ENCODE data around the gene MAFB. TPM values are rescaled to one million over a fixed set of nuclear protein-coding genes. Genes with fewer than 3 reads are reported as not detected.

MAFB gene
- total RNA-seq, 1 donor from 2014 or later: 80.5 TPM

DNA sequence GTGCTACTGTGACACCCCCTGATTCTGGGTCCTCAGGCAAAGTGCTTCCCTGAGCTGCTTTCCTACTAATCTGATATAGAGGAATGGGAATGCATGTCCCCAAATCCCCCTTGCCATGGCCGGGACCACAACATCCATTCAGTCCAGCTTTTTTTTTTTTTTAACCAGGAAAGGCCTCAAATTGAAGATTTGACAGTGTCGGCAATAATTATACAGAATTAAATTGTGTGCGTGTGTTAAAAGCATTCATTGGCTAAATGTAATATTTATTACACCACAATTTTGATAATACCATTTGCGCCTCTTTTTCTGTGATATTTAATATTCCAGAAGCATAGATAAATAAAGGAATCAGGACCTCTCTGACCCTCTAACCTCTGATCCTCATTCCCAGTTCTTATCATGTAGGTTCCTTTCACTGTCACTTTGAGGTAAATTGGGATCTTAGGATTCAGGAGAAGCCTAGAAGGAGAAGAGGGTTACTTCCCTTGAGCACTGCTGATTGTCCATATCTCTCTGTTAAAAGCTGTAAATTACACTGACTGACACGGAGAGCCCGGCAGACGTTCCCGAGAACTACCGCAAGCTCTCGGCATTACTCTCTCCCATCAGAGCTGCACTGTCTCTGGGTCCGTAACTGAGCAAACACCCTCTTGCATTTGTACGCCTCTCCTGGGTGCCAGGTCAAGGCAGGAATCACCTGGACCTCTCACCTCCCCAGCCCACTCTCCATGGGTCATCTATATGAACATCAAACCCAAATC lies 29.4 kb upstream of the MAFB start:
- Histone ChIP-seq H3K27me3 (no peaks in the 10 kb centered on the region), H3K4me1 (no peaks in the 10 kb centered on the region), H3K9me3 (no peaks in the 10 kb centered on the region), H3K36me3 (no peaks in the 10 kb centered on the region), H3K27ac (no peak overlapping the region), H3K4me3 (no peak overlapping the region)
- TF ChIP-seq, protein P1, sequence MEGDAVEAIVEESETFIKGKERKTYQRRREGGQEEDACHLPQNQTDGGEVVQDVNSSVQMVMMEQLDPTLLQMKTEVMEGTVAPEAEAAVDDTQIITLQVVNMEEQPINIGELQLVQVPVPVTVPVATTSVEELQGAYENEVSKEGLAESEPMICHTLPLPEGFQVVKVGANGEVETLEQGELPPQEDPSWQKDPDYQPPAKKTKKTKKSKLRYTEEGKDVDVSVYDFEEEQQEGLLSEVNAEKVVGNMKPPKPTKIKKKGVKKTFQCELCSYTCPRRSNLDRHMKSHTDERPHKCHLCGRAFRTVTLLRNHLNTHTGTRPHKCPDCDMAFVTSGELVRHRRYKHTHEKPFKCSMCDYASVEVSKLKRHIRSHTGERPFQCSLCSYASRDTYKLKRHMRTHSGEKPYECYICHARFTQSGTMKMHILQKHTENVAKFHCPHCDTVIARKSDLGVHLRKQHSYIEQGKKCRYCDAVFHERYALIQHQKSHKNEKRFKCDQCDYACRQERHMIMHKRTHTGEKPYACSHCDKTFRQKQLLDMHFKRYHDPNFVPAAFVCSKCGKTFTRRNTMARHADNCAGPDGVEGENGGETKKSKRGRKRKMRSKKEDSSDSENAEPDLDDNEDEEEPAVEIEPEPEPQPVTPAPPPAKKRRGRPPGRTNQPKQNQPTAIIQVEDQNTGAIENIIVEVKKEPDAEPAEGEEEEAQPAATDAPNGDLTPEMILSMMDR (IDR thresholded peaks at IDR 0.05): no peak
- no peak for TF ChIP-seq POLR2AphosphoS5 (IDR thresholded peaks at IDR 0.05; ENCODE audit: insufficient read depth in 1 of 2, low read depth in 1 of 2)
- DNase-seq (ENCODE audit: extremely low spot score in 2 of 2): no peak
- intact Hi-C loops (cut with DNase I): no loop called here

GRCh38 chr20:40717343-40717865 lies 28.4 kb upstream of the MAFB start:
- Histone ChIP-seq H3K4me1 (no peaks in the 10 kb centered on the region), H3K4me3 (no peak overlapping the region), H3K36me3 (no peaks in the 10 kb centered on the region), H3K27me3 (no peaks in the 10 kb centered on the region), H3K9me3 (no peaks in the 10 kb centered on the region), H3K27ac (no peak overlapping the region)
- intact Hi-C loops (cut with DNase I): no loop called here
- no peak for TF ChIP-seq POLR2AphosphoS5 (IDR thresholded peaks at IDR 0.05; ENCODE audit: insufficient read depth in 1 of 2, low read depth in 1 of 2)
- TF ChIP-seq, protein P1 (IDR thresholded peaks at IDR 0.05): no peak
- TF ChIP-seq POLR2A (IDR thresholded peaks at IDR 0.05): no peak
- DNase-seq (ENCODE audit: extremely low spot score in 2 of 2): no peak

GRCh38 chr20:40715491-40715890 lies 26.5 kb upstream of the MAFB start:
- Histone ChIP-seq H3K9me3 (no peaks in the 10 kb centered on the region), H3K4me1 (no peaks in the 10 kb centered on the region), H3K4me3 (no peak overlapping the region), H3K36me3 (no peaks in the 10 kb centered on the region), H3K27ac (no peak overlapping the region), H3K27me3 (no peaks in the 10 kb centered on the region)
- intact Hi-C loops (cut with DNase I): no loop called here
- DNase-seq (ENCODE audit: extremely low spot score in 2 of 2): no peak
- no peak for TF ChIP-seq POLR2AphosphoS5 (IDR thresholded peaks at IDR 0.05; ENCODE audit: insufficient read depth in 1 of 2, low read depth in 1 of 2)
- no peak for TF ChIP-seq POLR2A (IDR thresholded peaks at IDR 0.05)
- TF ChIP-seq, protein P1 (IDR thresholded peaks at IDR 0.05): no peak

DNA sequence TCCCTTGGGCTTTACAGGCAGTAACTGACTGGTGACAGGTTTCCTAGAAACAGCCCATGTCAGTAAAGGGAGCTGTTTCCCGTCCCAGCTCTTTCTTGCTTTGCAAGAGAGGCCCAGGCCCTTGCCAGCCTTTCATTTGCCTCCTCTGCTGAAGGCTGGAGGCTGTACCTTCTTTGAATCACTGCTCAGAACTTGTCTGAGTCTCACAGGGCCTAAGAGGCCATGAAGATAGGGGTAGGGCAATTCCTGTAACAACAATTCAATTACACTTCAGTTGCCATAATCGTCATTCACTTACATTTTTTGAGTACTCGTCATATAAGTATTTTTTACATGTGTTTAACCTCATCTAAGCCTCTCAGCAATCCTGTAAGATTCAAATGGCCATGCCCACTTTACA lies 25.9 kb upstream of the MAFB start:
- Histone ChIP-seq H3K27ac (no peak overlapping the region), H3K36me3 (no peaks in the 10 kb centered on the region), H3K9me3 (no peaks in the 10 kb centered on the region), H3K4me3 (no peak overlapping the region), H3K4me1 (no peaks in the 10 kb centered on the region), H3K27me3 (no peaks in the 10 kb centered on the region)
- DNase-seq (ENCODE audit: extremely low spot score in 2 of 2): no peak
- intact Hi-C loops (cut with DNase I): no loop called here
- TF ChIP-seq, protein P1 (IDR thresholded peaks at IDR 0.05): no peak

DNA sequence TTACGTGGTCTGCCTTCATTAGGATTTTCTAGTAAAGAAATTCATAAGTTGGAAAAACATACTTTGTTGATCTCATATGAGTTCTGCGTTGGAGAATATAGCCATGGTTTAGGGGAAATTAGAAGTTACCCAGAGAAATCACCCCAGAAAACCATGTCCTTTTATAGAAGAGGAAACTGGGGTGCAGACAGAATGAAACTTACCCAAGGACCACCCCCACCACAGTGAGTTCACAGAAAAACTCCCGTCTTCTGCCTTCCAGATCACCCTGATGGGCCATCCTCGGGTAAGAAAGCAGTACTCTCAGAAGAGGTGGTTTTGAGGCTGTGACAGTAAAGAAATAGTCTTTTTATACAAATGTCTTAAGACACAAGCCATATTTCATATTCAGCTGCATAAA lies 25.1 kb upstream of the MAFB start:
- intact Hi-C loops (cut with DNase I): no loop called here
- H3K36me3 ChIP-seq: no peaks in the 10 kb centered on the region

More for the DNA sequence above, 25.1 kb upstream of the MAFB start:
- Histone ChIP-seq H3K4me3 (no peak overlapping the region), H3K9me3 (no peaks in the 10 kb centered on the region), H3K4me1 (no peaks in the 10 kb centered on the region), H3K27me3 (no peaks in the 10 kb centered on the region), H3K27ac (no peak overlapping the region)
- no peak for DNase-seq (ENCODE audit: extremely low spot score in 2 of 2)
- TF ChIP-seq, protein P1 (IDR thresholded peaks at IDR 0.05): no peak
- TF ChIP-seq POLR2A (IDR thresholded peaks at IDR 0.05): no peak
- no peak for TF ChIP-seq POLR2AphosphoS5 (IDR thresholded peaks at IDR 0.05; ENCODE audit: insufficient read depth in 1 of 2, low read depth in 1 of 2)

Data from vagina (tissue), 2 donors.